ENCODE results near the gene SLC26A9. TPM values are rescaled to one million over a fixed set of nuclear protein-coding genes. Genes with fewer than 3 reads are reported as not detected.

The SLC26A9 gene, protein sequence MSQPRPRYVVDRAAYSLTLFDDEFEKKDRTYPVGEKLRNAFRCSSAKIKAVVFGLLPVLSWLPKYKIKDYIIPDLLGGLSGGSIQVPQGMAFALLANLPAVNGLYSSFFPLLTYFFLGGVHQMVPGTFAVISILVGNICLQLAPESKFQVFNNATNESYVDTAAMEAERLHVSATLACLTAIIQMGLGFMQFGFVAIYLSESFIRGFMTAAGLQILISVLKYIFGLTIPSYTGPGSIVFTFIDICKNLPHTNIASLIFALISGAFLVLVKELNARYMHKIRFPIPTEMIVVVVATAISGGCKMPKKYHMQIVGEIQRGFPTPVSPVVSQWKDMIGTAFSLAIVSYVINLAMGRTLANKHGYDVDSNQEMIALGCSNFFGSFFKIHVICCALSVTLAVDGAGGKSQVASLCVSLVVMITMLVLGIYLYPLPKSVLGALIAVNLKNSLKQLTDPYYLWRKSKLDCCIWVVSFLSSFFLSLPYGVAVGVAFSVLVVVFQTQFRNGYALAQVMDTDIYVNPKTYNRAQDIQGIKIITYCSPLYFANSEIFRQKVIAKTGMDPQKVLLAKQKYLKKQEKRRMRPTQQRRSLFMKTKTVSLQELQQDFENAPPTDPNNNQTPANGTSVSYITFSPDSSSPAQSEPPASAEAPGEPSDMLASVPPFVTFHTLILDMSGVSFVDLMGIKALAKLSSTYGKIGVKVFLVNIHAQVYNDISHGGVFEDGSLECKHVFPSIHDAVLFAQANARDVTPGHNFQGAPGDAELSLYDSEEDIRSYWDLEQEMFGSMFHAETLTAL
- total RNA-seq, result not detected

- H3K4me1 ChIP-seq, result no peaks in the 10 kb centered on the region
- H3K9me3 ChIP-seq, result no peaks in the 10 kb centered on the region
- intact Hi-C loops (cut with DNase I; ENCODE audit: low total_unique reads), result no loop called here
- no peaks in the 10 kb centered on the region for H3K36me3 ChIP-seq
- no peak within 1 kb of the TSS for H3K27ac ChIP-seq
- H3K4me3 ChIP-seq, result no peak within 1 kb of the TSS
- H3K27me3 ChIP-seq, result peaks cover 0 to 4% of the 10 kb centered on the region in 2 donors
- no peak for DNase-seq
- TF ChIP-seq CTCF (IDR thresholded peaks at IDR 0.05), result no peak
- TF ChIP-seq POLR2A (IDR thresholded peaks at IDR 0.05), result no peak
Measured at GRCh38 chr1:205943245-205943644, at the start of gene SLC26A9. Gene SLC26A9, minus strand, starts transcription at chr1:205943456. Its CDS starts 7,636 bp downstream, at chr1:205935820.

DNA sequence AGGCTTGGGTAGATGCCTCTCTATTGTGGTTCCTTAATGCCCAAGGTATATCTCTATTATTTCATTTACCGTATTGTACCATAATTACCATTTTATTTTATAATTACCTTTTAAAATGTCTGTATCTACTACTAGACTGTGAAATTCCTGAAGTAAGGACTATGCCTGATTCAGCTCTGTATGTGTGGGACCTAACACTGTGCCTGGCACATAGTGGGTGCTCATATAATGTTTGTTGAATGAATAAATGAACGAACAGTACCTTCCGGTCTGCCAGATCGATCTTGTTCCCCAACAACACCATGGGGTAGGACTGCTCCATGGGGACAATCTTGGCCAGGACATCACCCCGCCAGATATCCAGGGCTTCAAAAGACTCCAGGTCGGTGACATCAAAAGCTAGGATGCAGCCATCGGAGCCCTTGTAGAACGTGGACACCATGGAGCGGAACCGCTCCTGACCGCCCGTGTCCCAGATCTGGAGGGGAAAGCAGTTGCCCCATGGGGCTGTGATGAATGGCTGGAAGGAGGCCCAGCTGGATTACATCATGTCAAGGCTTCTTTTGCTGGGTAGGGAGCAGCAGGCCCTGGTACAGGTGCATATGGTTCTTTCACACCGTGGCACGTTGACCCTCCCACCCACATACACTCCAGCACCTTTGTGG lies 49.1 kb upstream of the SLC26A9 start:
- H3K36me3 ChIP-seq, result no peaks in the 10 kb centered on the region
- no peaks in the 10 kb centered on the region for H3K9me3 ChIP-seq
- no peaks in the 10 kb centered on the region for H3K4me1 ChIP-seq
- TF ChIP-seq CTCF (IDR thresholded peaks at IDR 0.05) (no peak), POLR2A (IDR thresholded peaks at IDR 0.05) (no peak)
- H3K27me3 ChIP-seq, result no peaks in the 10 kb centered on the region
- DNase-seq, result no peak
- no peak overlapping the region for H3K4me3 ChIP-seq
- intact Hi-C loops (cut with DNase I; ENCODE audit: low total_unique reads), result no loop called here
- H3K27ac ChIP-seq, result no peak overlapping the region

DNA sequence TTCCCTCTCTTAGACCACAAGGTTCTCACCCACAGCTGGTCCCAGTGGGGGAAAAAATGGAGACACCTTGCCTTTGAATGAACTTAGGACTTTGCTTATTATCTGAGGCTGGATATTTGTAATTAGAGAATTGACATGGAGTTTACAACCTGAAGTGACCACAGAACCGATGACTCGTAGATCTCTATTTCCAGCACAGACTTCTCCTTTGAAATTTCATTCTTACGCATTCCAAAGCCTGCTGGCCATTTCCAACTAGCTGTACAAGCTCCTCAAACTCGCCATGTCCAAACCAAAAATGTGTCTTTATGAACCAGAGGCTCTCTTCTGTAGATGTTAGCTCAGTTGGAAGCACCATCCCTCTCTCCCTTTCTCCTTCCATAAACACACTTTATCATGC lies 48.0 kb upstream of the SLC26A9 start:
- no peaks in the 10 kb centered on the region for H3K27me3 ChIP-seq
- DNase-seq, result no peak
- H3K36me3 ChIP-seq, result no peaks in the 10 kb centered on the region
- no peaks in the 10 kb centered on the region for H3K9me3 ChIP-seq
- TF ChIP-seq CTCF (IDR thresholded peaks at IDR 0.05) (no peak), POLR2A (IDR thresholded peaks at IDR 0.05) (no peak)
- no peaks in the 10 kb centered on the region for H3K4me1 ChIP-seq
- H3K27ac ChIP-seq, result no peak overlapping the region
- intact Hi-C loops (cut with DNase I; ENCODE audit: low total_unique reads), result no loop called here
- no peak overlapping the region for H3K4me3 ChIP-seq

DNA sequence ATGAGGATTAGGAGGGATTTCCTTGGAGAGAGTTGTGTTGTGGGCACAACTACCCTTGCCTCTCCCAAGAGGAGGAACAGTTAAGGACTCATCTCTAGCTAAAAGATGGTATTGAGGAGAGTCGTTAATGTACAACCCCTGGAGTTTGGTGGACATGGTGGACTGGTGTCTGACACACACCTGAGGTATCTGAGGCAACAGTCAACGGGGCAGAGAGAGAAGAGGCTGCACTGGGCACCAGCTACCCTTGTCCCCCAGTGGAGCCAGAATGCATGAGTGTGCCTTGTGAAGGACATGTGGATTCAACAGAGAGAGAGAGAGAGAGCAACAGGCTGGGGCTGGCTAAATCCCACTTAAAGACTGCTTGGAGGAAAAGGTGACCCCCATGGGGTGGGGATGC lies 47.0 kb upstream of the SLC26A9 start:
- H3K27ac ChIP-seq, result no peak overlapping the region
- TF ChIP-seq POLR2A (IDR thresholded peaks at IDR 0.05), result no peak
- TF ChIP-seq CTCF (IDR thresholded peaks at IDR 0.05), result no peak
- no peak overlapping the region for H3K4me3 ChIP-seq
- H3K9me3 ChIP-seq, result no peaks in the 10 kb centered on the region
- intact Hi-C loops (cut with DNase I; ENCODE audit: low total_unique reads), result no loop called here
- H3K27me3 ChIP-seq, result no peaks in the 10 kb centered on the region
- no peaks in the 10 kb centered on the region for H3K4me1 ChIP-seq
- H3K36me3 ChIP-seq, result no peaks in the 10 kb centered on the region
- DNase-seq, result no peak
